Measurements from ENCODE around the gene DAB2.
"Not testable (repeated sequence)": the region's sequence is repeated elsewhere in the genome, so short reads cannot be mapped to it uniquely, and the experiment has no call there.

Gene DAB2

GRCh38 chr5:39376293-39376714, 48.5 kb downstream of the DAB2 start:
- peak; percentile 28 to 36 for DNase-seq

GRCh38 chr5:39373791-39374190, 51.0 kb downstream of the DAB2 start:
- DNase-seq: no peak

GRCh38 chr5:39371367-39371635, 53.5 kb downstream of the DAB2 start:
- DNase-seq: no peak

GRCh38 chr5:39370555-39371366, 54.0 kb downstream of the DAB2 start:
- DNase-seq: no peak

GRCh38 chr5:39369123-39369815, 55.5 kb downstream of the DAB2 start:
- no peak for DNase-seq

DNA sequence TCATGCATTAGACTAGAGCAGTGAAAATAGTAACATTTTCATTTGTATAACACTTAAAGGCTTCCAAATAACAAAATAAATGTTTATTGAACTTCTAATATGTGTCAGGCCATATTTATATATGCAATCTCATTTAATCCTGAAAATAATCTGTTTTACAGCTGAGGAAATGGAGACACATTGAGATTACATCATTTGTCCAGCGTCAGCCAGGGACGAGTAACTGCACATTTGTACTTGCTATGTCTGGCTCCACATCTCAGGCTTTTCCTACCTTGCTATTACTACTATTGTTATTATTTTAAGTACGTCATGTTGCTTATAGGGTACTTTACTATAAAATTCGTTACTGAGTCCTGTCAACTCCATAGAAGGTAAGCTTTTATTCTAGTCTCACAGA, 56.7 kb downstream of the DAB2 start:
- no peak for DNase-seq

GRCh38 chr5:39367711-39368110, 57.1 kb downstream of the DAB2 start:
- DNase-seq: no peak

GRCh38 chr5:39364367-39364766, 60.4 kb downstream of the DAB2 start, which contains the start of gene C9:
Gene C9 (minus strand): TSS chr5:39364495. CDS start chr5:39364464, 31 bp downstream.
- DNase-seq: no peak

GRCh38 chr5:39363217-39363616, 61.6 kb downstream of the DAB2 start:
- no peak for DNase-seq

GRCh38 chr5:39362646-39363045, 62.1 kb downstream of the DAB2 start:
- no peak for DNase-seq

- DNase-seq: no peak
Observed at GRCh38 chr5:39361306-39361705, 63.5 kb downstream of the DAB2 start.

GRCh38 chr5:39360471-39361111, 64.2 kb downstream of the DAB2 start:
- DNase-seq: no peak

GRCh38 chr5:39356263-39356662, 68.5 kb downstream of the DAB2 start:
- no peak for DNase-seq

- no peak for DNase-seq
Observed at GRCh38 chr5:39355324-39355723, 69.5 kb downstream of the DAB2 start.

DNA sequence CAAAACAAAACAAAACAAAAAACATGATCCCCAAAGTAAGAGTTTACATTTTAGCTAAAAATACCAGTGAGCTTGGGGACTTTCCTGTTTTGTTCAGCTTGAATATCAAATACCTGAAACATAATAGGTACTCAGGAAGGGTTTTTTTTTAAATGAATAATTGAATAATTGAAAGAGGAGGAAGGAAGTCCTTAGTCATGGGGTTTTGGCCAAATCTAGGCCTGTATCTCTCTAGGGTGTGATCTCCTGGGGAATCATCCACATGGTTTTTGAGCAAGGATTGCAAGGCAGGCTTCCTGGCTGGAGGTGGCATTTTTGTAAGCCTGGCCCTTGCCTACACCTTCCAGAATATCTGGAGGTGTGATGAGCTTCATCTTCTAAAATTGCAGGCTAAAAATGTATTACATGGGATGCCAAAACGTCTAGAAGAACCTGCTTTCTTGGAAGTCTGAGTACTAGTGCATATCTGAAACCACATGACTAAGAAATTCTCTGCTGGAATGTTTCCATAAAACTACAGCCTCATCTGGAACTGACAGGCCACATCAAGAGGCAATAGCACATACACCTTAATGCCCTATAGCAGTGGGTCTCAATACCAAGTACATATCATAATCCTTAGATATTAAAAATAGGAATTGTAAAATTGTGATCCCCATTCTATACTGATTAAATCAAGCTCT, 70.9 kb downstream of the DAB2 start:
- no peak for DNase-seq

GRCh38 chr5:39352951-39353350, 71.8 kb downstream of the DAB2 start:
- no peak for DNase-seq

DNA sequence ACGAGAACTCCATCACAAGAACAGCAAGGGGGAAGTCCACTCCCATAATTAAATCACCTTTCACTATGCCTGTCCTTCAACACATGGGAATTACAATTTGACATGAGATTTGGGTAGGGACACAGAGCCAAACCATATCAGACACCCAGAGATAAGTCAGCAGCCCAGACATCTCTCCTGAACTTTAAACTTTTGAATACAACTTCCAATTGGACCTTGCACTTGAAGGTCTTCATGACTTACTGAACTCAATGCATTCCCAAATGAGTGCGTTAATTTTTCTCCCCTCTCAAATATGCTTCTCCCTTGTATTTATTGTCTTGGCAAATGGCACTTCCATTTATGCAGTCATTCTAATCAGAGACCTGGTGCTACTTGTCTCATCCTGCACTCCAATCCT, 72.6 kb downstream of the DAB2 start:
- DNase-seq: no peak

- DNase-seq: no peak
Observed at GRCh38 chr5:39349484-39349883, 75.3 kb downstream of the DAB2 start.

GRCh38 chr5:39342460-39342859, 82.3 kb downstream of the DAB2 start:
- DNase-seq: no peak

DNA sequence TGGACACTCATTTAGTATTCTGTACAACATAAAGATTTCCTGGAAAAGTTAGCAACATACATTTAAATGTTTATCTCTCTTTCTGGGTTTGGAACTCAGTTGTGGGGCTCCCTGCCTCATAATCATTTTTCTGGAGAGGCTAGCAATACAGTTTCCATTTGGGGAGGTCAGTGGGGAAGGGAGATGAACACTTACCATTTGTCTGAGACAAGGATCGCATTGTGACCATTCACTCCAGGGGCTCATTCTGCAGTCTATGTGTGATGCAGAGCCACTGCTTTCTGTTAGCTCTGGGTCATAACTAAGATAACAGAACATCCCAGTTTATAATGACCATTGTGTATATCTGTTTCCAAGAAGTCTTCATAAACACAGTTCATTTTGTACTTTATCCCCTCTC, 82.9 kb downstream of the DAB2 start:
- no peak for DNase-seq

- DNase-seq: no peak
Observed at GRCh38 chr5:39340506-39340905, 84.3 kb downstream of the DAB2 start.

DNA sequence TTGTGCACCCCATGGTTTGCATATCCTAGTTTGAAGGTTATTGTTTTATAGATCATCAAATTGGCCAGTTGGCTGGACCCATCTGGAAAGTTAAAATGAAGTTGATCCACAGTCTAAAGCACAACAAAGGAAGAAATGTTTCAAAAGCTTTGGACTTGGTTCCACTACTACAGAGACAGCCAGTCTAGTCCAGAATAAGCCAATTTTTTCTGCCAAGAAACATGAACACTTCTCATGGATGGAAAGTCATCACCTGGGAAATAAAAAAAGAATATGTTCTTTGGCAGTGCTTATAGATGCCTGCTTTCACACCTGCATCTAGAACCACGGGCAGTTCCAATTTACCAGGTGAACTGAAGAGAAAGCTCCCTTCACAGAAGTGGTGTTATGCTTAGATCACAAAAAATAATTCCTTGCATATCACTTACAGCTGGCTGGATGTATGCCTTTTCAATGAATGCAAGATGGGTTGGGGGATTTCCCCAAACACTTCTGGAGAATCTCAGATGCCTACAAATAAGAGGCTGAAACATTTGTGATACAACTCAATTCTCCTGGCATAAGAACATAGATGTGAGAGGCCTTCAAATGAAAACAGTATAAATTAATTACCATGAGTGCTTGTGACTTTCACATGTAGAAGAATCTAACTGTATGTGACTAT, 87.4 kb downstream of the DAB2 start:
- no peak for DNase-seq

DNA sequence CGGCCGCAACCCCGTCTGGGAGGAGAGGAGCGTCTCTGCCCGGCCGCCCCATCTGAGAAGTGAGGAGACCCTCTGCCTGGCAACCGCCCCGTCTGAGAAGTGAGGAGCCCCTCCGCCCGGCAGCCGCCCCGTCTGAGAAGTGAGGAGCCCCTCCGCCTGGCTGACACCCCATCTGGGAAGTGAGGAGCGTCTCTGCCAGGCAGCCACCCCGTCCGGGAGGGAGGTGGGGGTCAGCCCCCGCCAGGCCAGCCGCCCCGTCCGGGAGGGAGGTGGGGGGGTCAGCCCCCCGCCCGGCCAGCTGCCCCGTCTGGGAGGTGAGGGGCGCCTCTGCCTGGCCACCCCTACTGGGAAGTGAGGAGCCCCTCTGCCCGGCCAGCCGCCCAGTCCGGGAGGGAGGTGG, 90.5 kb downstream of the DAB2 start:
- DNase-seq: not testable (repeated sequence)
